Transverse colon (tissue), 4 donors: Measurements from ENCODE around the gene HEATR9. TPM values are rescaled to one million over a fixed set of nuclear protein-coding genes. Genes with fewer than 3 reads are reported as not detected.

Source experiments
- DNase-seq: peaks from one replicate; pipeline ENCODE4 v3.0.0-alpha.2; 2019
- H3K27ac ChIP-seq, 4 donors: fragments of 200-600 bp; sonication (generic); 2 replicates each; pipeline ENCODE4 v1.5.1; 2016 to 2018; ENCODE audit warnings: inconsistent platforms in 4 of 4
- H3K27me3 ChIP-seq: fragments of 200-600 bp; sonication (generic); 2 replicates; pipeline ENCODE4 v1.5.1; 2017; ENCODE audit warnings: inconsistent platforms
- H3K36me3 ChIP-seq, 4 donors: fragments of 200-600 bp; sonication (generic); 2 replicates each; pipeline ENCODE4 v1.5.1; 2017 to 2019; ENCODE audit warnings: inconsistent platforms in 4 of 4
- H3K4me1 ChIP-seq, 4 donors: fragments of 200-600 bp; sonication (generic); 2 replicates each; pipeline ENCODE4 v1.5.1; 2017 to 2020; ENCODE audit warnings: inconsistent platforms in 4 of 4
- H3K4me3 ChIP-seq, 4 donors: fragments of 200-600 bp; sonication (generic); 1 replicate in 1 of 4; 2 replicates in 3 of 4; pipeline versions ENCODE4 v1.5.1 to v1.6.1; 2017 to 2019; ENCODE audit warnings: inconsistent platforms in 4 of 4
- H3K9me3 ChIP-seq, 2 donors: fragments of 200-600 bp; sonication (generic); 2 replicates each; pipeline ENCODE4 v1.5.1; 2017 to 2019; ENCODE audit warnings: inconsistent platforms in 2 of 2
- EP300 ChIP-seq: sonication (generic); formaldehyde crosslinking; IDR thresholded peaks from one replicate; pipeline ENCODE4 v1.6.1; 2017; ENCODE audit warnings: antibody characterized with exemption, low read depth
- POLR2A ChIP-seq: fragments of 450-650 bp; IDR thresholded peaks from one replicate; pipeline ENCODE4 v1.6.1; 2016; ENCODE audit warnings: antibody characterized with exemption, mild to moderate bottlenecking, moderate library complexity
- POLR2AphosphoS5 ChIP-seq, 3 donors: sonication (generic); formaldehyde crosslinking; IDR thresholded peaks; one replicate each; pipeline ENCODE4 v1.6.1; 2016; ENCODE audit warnings: antibody characterized with exemption in 3 of 3
- WGBS, 2 donors: methylation state at CpG; one replicate each; pipeline ENCODE4 v1.1.5; 2018; ENCODE audit warnings: low coverage in 1 of 2; 5-methylcytosine and 5-hydroxymethylcytosine counted together
- in situ Hi-C, 4 donors: fragments of 200-750 bp; cut with MboI; loops; one replicate each; pipeline versions ENCODE4 v1.15.0 to v1.15.1; 2017; ENCODE audit warnings: low sequenced_read_pairs in 3 of 4, low pct_ligation_motif_present in 1 of 4, low pct_unique_long_range_greater_than_20kb in 1 of 4
- intact Hi-C: fragments of 100-400 bp; cut with DNase I; formaldehyde crosslinking; loops from one replicate; pipeline ENCODE4 v1.15.1; 2023; ENCODE audit warnings: low total_unique reads
- total RNA-seq, 4 donors: library from RNA; depleted of rRNA; stranded (reverse); fragments of >200 nt; gene quantifications; one replicate each; pipeline ENCODE4 v1.1.0, GENCODE V29; 2016
- TF ChIP-seq, protein P1 (sequence below), 5 experiments: fragments of 200-600 bp in 3 of 5; fragments of 450-650 bp in 2 of 5; sonication (generic) in 3 of 5; IDR thresholded peaks; 1 replicate in 2 of 5; 2 replicates in 3 of 5; pipeline ENCODE4 v1.5.1; 2016 to 2017; ENCODE audit warnings: antibody characterized with exemption in 5 of 5, inconsistent platforms in 3 of 5, mild to moderate bottlenecking in 2 of 5, moderate library complexity in 1 of 5

Gene HEATR9
- total RNA-seq, 4 donors from 2014 or later: not detected

DNA sequence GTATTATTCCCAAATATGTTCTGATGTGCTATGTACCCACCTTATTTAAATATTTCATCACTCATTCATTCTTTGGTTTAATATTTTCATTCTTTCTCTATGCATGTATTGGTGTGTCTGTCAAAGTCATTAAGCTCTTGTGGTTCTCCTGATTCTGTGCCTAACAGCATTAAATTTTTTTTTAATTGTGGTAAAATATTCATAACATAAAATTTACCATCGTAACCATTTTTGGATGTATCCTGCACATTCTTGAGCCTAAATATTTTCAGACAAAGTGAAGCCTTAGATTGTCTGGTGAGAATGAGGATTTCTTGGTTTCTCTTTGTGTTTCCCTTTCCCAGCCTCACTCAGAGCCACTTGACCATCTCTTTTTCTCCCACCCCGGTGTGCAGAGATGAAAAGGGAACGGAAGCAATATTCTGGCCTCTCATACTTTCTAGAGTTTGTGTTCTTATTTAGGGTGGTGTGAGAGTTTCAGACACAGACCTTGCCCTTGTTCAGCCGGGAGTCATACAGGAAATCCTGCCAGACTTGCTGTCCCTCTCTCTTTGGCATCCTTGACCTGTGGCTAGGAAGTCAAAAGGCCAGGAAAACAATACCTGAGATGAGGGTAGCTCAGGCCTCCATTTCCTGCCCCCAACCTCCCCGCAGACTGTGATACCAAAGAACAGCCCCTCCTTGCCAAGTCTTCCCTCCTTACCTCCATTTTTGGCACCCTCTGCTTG is 6.5 kb upstream of the HEATR9 start:
- Histone ChIP-seq H3K4me3 (no peak overlapping the region), H3K4me1 (no peaks in the 10 kb centered on the region), H3K27ac (no peak overlapping the region), H3K36me3 (no peaks in the 10 kb centered on the region), H3K27me3 (no peaks in the 10 kb centered on the region), H3K9me3 (no peaks in the 10 kb centered on the region)
- in situ Hi-C loops (no loop called here), intact Hi-C loops (loop anchor here (2.0 kb wide), 1 partner anchor 48 kb away; no protein-coding TSS in a partner anchor)
- TF ChIP-seq EP300 (no peak), POLR2A (no peak), POLR2AphosphoS5 (IDR thresholded peaks at IDR 0.05) (no peak)
- TF ChIP-seq, protein P1, sequence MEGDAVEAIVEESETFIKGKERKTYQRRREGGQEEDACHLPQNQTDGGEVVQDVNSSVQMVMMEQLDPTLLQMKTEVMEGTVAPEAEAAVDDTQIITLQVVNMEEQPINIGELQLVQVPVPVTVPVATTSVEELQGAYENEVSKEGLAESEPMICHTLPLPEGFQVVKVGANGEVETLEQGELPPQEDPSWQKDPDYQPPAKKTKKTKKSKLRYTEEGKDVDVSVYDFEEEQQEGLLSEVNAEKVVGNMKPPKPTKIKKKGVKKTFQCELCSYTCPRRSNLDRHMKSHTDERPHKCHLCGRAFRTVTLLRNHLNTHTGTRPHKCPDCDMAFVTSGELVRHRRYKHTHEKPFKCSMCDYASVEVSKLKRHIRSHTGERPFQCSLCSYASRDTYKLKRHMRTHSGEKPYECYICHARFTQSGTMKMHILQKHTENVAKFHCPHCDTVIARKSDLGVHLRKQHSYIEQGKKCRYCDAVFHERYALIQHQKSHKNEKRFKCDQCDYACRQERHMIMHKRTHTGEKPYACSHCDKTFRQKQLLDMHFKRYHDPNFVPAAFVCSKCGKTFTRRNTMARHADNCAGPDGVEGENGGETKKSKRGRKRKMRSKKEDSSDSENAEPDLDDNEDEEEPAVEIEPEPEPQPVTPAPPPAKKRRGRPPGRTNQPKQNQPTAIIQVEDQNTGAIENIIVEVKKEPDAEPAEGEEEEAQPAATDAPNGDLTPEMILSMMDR (IDR thresholded peaks at IDR 0.05): no peak
- DNase-seq: no peak
- 51 to 57% methylated on average over 2 to 5 of the region's 5 CpGs for WGBS, 2 donors

DNA sequence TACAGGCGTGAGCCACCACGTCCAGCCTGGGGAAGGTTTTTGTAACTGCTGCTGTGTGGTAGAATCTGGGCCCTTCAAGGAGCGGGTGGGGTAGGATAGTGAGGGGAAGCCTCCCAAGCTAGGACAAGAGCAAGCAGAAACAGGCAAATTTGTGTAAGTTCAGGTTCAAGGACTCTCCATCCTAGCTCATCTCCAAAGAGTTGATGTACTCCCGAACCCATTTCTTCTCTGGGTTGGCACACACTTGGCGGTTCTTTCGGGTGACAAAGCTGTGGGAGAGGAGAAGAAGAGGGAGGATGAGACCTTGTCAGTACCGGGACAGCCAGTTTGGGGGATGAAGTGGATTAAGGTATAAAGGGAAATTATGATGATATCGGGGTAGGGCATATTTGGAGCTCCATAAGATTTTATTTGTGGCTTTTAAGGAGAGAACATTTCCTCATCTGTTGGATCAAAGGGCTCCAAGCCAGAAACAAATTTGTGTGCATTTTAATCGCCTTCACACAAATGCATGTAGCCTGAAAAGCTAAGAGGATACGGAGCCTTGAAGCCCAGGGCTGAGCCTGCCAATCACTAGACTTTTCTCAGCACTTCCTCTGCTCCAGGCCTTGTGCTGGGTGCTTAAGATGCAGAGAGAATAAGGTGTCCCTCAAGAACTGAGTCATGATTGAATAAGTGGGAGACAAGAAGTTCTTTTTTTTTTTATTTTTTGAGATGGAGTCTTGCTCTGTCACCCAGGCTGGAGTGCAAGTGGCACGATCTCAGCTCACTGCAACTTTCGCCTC is 3.7 kb upstream of the HEATR9 start:
- WGBS, 2 donors: 93 to 94% methylated on average over 10 to 12 of the region's 12 CpGs
- in situ Hi-C loops: no loop called here

DNA sequence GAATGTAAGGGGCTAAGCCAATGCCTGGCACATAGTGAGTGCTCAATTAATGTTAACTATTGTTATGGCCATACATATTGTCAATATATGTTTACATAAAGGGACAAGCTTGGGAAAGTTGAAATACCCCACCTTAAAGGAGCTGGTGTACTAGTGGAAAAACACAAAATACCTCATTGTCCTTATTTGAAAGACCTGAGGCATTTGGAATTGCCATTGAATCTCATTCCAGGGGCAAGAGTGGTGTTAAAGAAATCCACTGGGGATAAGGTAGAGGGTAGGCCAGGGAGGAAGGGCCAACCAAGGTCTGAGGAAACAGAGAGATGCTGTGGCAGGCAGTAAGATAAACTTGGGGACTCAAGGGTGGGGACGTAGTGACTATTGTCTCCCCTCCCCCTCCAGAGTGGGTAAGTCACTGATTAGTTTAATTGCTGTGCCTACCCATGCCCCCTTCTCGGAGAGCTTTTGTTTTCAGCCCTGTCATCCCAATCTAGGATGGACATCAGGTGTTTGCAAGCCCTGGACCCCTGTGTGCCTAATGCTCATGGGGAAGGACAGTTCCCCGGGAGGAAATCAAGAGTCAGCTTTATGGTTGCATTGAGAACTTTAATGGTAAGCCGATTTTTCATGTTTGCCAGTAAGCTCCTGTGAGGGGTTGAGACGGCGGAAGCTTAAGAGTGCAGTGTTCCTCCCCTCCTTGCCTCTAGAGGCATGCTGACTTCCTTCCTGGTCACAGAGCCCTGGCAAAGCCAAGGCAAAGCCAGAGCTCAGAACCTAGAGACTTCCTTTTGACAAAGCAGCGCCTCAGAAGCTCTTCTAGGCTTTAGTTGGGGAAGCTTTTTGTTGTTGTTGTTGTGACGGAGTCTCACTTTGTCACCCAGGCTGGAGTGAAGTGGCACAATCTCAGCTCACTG is 2.5 kb upstream of the HEATR9 start:
- Histone ChIP-seq H3K4me3 (no peak overlapping the region), H3K27ac (no peak overlapping the region), H3K36me3 (no peaks in the 10 kb centered on the region), H3K9me3 (no peaks in the 10 kb centered on the region), H3K27me3 (no peaks in the 10 kb centered on the region), H3K4me1 (no peaks in the 10 kb centered on the region)
- 81% methylated on average over 8 of the region's 8 CpGs; no CpG with 5 or more reads in 1 of the 2 donors for WGBS, 2 donors
- DNase-seq: no peak
- intact Hi-C loops (no loop called here), in situ Hi-C loops (no loop called here)
- TF ChIP-seq EP300: no peak
- TF ChIP-seq POLR2AphosphoS5 (IDR thresholded peaks at IDR 0.05): no peak
- no peak for TF ChIP-seq POLR2A
- TF ChIP-seq, protein P1 (IDR thresholded peaks at IDR 0.05): no peak

More for the DNA sequence above, 3.7 kb upstream of the HEATR9 start:
- Histone ChIP-seq H3K4me1 (no peaks in the 10 kb centered on the region), H3K9me3 (no peaks in the 10 kb centered on the region), H3K27ac (no peak overlapping the region), H3K36me3 (no peaks in the 10 kb centered on the region), H3K27me3 (no peaks in the 10 kb centered on the region), H3K4me3 (no peak overlapping the region)
- TF ChIP-seq POLR2AphosphoS5 (IDR thresholded peaks at IDR 0.05) (no peak), POLR2A (no peak), EP300 (no peak)
- TF ChIP-seq, protein P1 (IDR thresholded peaks at IDR 0.05): no peak
- DNase-seq: no peak
- intact Hi-C loops: no loop called here

DNA sequence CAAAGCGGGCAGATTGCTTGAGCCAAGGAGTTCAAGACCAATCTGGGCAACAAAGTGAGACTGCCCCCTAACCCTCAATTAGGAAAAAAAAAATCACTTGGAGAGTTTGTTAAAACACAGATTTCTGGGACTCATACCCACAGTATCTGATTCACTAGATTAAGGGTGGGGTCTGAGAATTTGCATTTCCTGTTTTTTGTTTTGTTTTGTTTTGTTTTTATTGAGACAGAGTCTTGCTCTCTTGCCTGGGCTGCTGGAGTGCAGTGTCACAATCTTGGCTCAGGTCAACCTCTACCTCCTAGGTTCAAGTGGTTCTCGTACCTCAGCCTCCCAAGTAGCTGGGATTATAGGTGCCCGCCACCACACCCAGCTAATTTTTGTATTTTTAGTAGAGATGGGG is 1.1 kb downstream of the HEATR9 start:
- no peak overlapping the region for H3K27ac ChIP-seq
- intact Hi-C loops: no loop called here
- no peaks in the 10 kb centered on the region for H3K36me3 ChIP-seq
- 98 to 100% methylated on average over 1 to 3 of the region's 3 CpGs for WGBS, 2 donors
- TF ChIP-seq, protein P1 (IDR thresholded peaks at IDR 0.05): no peak
- no peak for TF ChIP-seq EP300
- no peak for TF ChIP-seq POLR2AphosphoS5 (IDR thresholded peaks at IDR 0.05)
- TF ChIP-seq POLR2A: no peak
- no peaks in the 10 kb centered on the region for H3K27me3 ChIP-seq
- in situ Hi-C loops: no loop called here
- H3K4me1 ChIP-seq: peaks cover 0 to 5% (median 0%) of the 10 kb centered on the region in 4 donors
- no peaks in the 10 kb centered on the region for H3K9me3 ChIP-seq
- no peak for DNase-seq
- no peak overlapping the region for H3K4me3 ChIP-seq
